Neural progenitor cell (in vitro differentiated cells): ENCODE data around the gene SLC25A43.

ENCODE experiments used
- EZH2 ChIP-seq: fragments of 200-600 bp; sonication (generic); IDR thresholded peaks from 2 replicates; pipeline ENCODE4 v1.6.1; 2017; ENCODE audit warnings: antibody characterized with exemption, mild to moderate bottlenecking, moderate library complexity
- EZH2phosphoT487 ChIP-seq: fragments of 200-600 bp; sonication (generic); IDR thresholded peaks from 2 replicates; pipeline ENCODE4 v1.6.1; 2017; ENCODE audit warnings: antibody characterized with exemption
- TF ChIP-seq, protein P1 (sequence below): fragments of 200-600 bp; sonication (generic); IDR thresholded peaks from 2 replicates; pipeline ENCODE4 v1.5.1; 2017; ENCODE audit warnings: antibody characterized with exemption, mild to moderate bottlenecking

DNA sequence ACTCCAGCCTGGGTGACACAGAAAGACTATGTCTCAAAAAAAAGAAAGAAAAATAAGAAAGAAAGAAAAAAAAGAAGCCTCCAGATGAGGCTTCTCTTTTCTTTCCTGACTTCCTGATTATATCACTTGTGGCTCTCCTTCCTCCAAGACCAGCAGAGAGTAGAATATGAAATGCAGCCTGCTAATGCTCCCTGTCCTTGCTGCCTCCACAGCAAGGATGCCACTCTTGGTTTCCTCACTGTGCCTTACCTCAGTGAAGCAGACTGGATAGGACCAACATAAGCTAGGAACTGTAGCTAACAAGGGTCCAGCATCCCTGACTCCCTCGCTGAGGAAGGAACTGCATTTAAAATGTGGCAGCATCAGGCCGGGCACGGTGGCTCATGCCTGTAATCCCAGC, 11.7 kb downstream of the SLC25A43 start:
- TF ChIP-seq, protein P1, sequence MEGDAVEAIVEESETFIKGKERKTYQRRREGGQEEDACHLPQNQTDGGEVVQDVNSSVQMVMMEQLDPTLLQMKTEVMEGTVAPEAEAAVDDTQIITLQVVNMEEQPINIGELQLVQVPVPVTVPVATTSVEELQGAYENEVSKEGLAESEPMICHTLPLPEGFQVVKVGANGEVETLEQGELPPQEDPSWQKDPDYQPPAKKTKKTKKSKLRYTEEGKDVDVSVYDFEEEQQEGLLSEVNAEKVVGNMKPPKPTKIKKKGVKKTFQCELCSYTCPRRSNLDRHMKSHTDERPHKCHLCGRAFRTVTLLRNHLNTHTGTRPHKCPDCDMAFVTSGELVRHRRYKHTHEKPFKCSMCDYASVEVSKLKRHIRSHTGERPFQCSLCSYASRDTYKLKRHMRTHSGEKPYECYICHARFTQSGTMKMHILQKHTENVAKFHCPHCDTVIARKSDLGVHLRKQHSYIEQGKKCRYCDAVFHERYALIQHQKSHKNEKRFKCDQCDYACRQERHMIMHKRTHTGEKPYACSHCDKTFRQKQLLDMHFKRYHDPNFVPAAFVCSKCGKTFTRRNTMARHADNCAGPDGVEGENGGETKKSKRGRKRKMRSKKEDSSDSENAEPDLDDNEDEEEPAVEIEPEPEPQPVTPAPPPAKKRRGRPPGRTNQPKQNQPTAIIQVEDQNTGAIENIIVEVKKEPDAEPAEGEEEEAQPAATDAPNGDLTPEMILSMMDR = no peak
- no peak for TF ChIP-seq EZH2
- no peak for TF ChIP-seq EZH2phosphoT487
